PC-3 (cell line): Measurements from ENCODE around the gene PRADC1.
A peak's percentile ranks its signal among the peaks of the same experiment; 100 is the strongest.

Experiments used
- EZH2 ChIP-seq: fragments of 300-600 bp; sonication (generic); IDR thresholded peaks from one replicate; pipeline ENCODE4 v1.6.1; 2017; ENCODE audit warnings: antibody characterized with exemption, mild to moderate bottlenecking, low read length; ENCODE audit not compliant: unreplicated experiment
- EZH2phosphoT487 ChIP-seq: fragments of 300-600 bp; sonication (generic); IDR thresholded peaks from 2 replicates; pipeline ENCODE4 v1.6.1; 2018; ENCODE audit warnings: mild to moderate bottlenecking, antibody characterized with exemption, low read length, borderline replicate concordance
- TF ChIP-seq, protein P1 (sequence below): fragments of 300-600 bp; sonication (generic); conservative IDR thresholded peaks from 2 replicates; pipeline ENCODE4 v1.5.1; 2017; ENCODE audit warnings: antibody characterized with exemption, low read depth, mild to moderate bottlenecking, low read length

DNA sequence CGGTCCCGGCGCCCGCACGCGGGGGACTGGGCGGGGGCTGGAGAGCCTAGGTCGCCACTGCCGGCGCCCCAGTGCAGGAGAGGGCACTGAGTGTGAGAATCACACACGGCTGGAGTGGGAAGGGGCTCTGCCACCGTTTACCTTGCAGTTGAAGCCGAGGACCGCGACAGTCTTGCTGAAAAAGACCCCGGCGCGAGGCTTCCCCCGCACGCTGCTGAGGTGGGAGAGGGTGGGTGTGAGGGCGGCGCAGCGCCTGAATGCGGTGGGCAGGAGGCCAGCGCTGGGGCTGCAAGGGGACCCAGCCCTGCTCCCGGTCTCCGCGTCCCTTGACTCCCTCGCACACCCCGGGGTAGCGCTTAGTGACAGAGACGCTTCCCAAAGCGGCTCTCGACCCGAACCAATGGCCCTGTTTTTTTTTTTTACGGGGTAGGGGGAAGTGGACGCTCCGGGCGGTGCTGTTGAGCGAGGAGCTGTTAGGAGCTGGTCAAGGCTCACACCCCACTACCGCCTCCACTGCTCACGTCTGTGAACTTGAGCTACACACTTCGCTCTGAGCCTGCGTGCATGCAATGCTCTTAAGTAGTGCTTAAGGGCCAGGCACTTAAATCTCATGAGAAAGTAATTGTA is 29.9 kb downstream of the PRADC1 start:
- TF ChIP-seq, protein P1, sequence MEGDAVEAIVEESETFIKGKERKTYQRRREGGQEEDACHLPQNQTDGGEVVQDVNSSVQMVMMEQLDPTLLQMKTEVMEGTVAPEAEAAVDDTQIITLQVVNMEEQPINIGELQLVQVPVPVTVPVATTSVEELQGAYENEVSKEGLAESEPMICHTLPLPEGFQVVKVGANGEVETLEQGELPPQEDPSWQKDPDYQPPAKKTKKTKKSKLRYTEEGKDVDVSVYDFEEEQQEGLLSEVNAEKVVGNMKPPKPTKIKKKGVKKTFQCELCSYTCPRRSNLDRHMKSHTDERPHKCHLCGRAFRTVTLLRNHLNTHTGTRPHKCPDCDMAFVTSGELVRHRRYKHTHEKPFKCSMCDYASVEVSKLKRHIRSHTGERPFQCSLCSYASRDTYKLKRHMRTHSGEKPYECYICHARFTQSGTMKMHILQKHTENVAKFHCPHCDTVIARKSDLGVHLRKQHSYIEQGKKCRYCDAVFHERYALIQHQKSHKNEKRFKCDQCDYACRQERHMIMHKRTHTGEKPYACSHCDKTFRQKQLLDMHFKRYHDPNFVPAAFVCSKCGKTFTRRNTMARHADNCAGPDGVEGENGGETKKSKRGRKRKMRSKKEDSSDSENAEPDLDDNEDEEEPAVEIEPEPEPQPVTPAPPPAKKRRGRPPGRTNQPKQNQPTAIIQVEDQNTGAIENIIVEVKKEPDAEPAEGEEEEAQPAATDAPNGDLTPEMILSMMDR: no peak
- TF ChIP-seq EZH2 (peak; percentile 28), EZH2phosphoT487 (no peak)
